H1 (cell line): ENCODE results near the gene PRDM15. TPM values are rescaled to one million over a fixed set of nuclear protein-coding genes. Genes with fewer than 3 reads are reported as not detected.
A peak's percentile ranks its signal among the peaks of the same experiment; 100 is the strongest.

Source experiments
- CTCF ChIA-PET: fragments of 300-600 bp; sonication (Branson Sonifier 250); formaldehyde crosslinking; loops from one replicate; lab custom pipeline; 2021; ENCODE audit not compliant: partially characterized antibody; lab: Charles Lee
- POLR2A ChIA-PET: fragments of 300-600 bp; sonication (Branson Sonifier 250); formaldehyde crosslinking; loops from one replicate; lab custom pipeline; 2021; ENCODE audit warnings: inconsistent platforms; ENCODE audit not compliant: partially characterized antibody; lab: Charles Lee
- DNase-seq, 2 experiments: peaks; one replicate each; pipeline versions ENCODE4 v3.0.0 to v3.0.0-alpha.2; 2010 to 2022; ENCODE audit warnings: low spot score in 2 of 2, low read depth in 1 of 2, mixed read lengths in 1 of 2
- FAIRE-seq: peaks from 2 replicates; lab custom pipeline; 2011; peaks lifted over from hg19 to GRCh38; lab: Jason Lieb, UNC
- H2AFZ ChIP-seq: 2 replicates; pipeline ENCODE4 v1.8.1; 2012; ENCODE audit warnings: low read length, inconsistent platforms
- H2AK5ac ChIP-seq: 2 replicates; pipeline ENCODE4 v1.6.1; 2013; ENCODE audit warnings: low read depth, low read length
- H2BK120ac ChIP-seq: replicated peaks from 2 replicates; pipeline ENCODE3; 2013; ENCODE audit warnings: low read depth, low read length, inconsistent platforms
- H2BK12ac ChIP-seq: 2 replicates; pipeline ENCODE4 v1.6.1; 2013; ENCODE audit warnings: low read depth, low read length
- H2BK15ac ChIP-seq: 2 replicates; pipeline ENCODE4 v1.6.1; 2013; ENCODE audit warnings: low read length
- H2BK20ac ChIP-seq: 2 replicates; pipeline ENCODE4 v1.6.1; 2013; ENCODE audit warnings: low read length
- H2BK5ac ChIP-seq: 2 replicates; pipeline ENCODE4 v1.6.1; 2013; ENCODE audit warnings: low read depth, low read length
- H3K14ac ChIP-seq: 2 replicates; pipeline ENCODE4 v1.6.1; 2013; ENCODE audit warnings: inconsistent platforms; ENCODE audit not compliant: insufficient read length
- H3K18ac ChIP-seq: 2 replicates; pipeline ENCODE4 v1.6.1; 2013; ENCODE audit warnings: low read length; ENCODE audit errors: extremely low read depth
- H3K23ac ChIP-seq: 2 replicates; pipeline ENCODE4 v1.6.1; 2013; ENCODE audit warnings: inconsistent platforms; ENCODE audit not compliant: insufficient read length
- H3K23me2 ChIP-seq: 2 replicates; pipeline ENCODE4 v1.6.1; 2013; ENCODE audit warnings: low read depth, low read length
- H3K27ac ChIP-seq: 2 replicates; pipeline ENCODE4 v1.6.1; 2011; ENCODE audit warnings: low read depth, low read length, inconsistent platforms
- H3K27me3 ChIP-seq, 4 experiments: replicated peaks in 1 of 4; 1 replicate in 1 of 4; 2 replicates in 3 of 4; pipeline versions ENCODE4 v1.6.1 to v1.8.1; 2011 to 2013; ENCODE audit warnings: low read length in 3 of 4, mild to moderate bottlenecking in 3 of 4, inconsistent platforms in 2 of 4, mixed read lengths in 2 of 4, moderate library complexity in 1 of 4; ENCODE audit not compliant: control insufficient read depth in 3 of 4, insufficient read depth in 3 of 4; ENCODE audit errors: extremely low read depth in 1 of 4
- H3K36me3 ChIP-seq, 4 experiments: 2 replicates each; pipeline versions ENCODE4 v1.6.1 to v1.8.1; 2011 to 2013; ENCODE audit warnings: mild to moderate bottlenecking in 4 of 4, low read length in 3 of 4, moderate library complexity in 2 of 4, control low read depth in 1 of 4, inconsistent platforms in 1 of 4; ENCODE audit not compliant: insufficient read depth in 4 of 4, control insufficient read depth in 2 of 4
- H3K4ac ChIP-seq: replicated peaks from 2 replicates; pipeline ENCODE3; 2013; ENCODE audit warnings: low read length, low read depth, mixed read lengths, inconsistent platforms; ENCODE audit not compliant: insufficient read length
- H3K4me1 ChIP-seq, 4 experiments: replicated peaks in 1 of 4; 1 replicate in 1 of 4; 2 replicates in 3 of 4; pipeline versions ENCODE4 v1.6.1 to v1.8.1; 2011 to 2013; ENCODE audit warnings: low read length in 3 of 4, inconsistent platforms in 2 of 4, mixed read lengths in 1 of 4; ENCODE audit not compliant: insufficient read depth in 4 of 4, control insufficient read depth in 3 of 4
- H3K4me2 ChIP-seq, 2 experiments: 2 replicates each; pipeline versions ENCODE4 v1.6.1 to v1.8.1; 2011 to 2013; ENCODE audit warnings: low read depth in 2 of 2, low read length in 2 of 2, control low read depth in 1 of 2, inconsistent platforms in 1 of 2, mild to moderate bottlenecking in 1 of 2; ENCODE audit not compliant: insufficient read depth in 1 of 2
- H3K4me3 ChIP-seq, 4 experiments: fragments of 200-600, 300-600 bp in 1 of 4; sonication (generic), shearing (Covaris generic), sonication (Bioruptor Twin) in 1 of 4; 2 replicates each; pipeline versions ENCODE4 v1.5.1 to v1.8.1; 2011 to 2016; ENCODE audit warnings: low read length in 4 of 4, low read depth in 3 of 4, control low read depth in 2 of 4, inconsistent platforms in 2 of 4, mild to moderate bottlenecking in 2 of 4, mixed read lengths in 1 of 4, moderate library complexity in 1 of 4; ENCODE audit not compliant: insufficient read depth in 2 of 4; ENCODE audit errors: extremely low read depth in 1 of 4
- H3K56ac ChIP-seq: replicated peaks from 2 replicates; pipeline ENCODE3; 2013; ENCODE audit warnings: low read depth, mild to moderate bottlenecking, mixed read lengths, low read length, inconsistent platforms; ENCODE audit not compliant: insufficient read length
- H3K79me1 ChIP-seq: 2 replicates; pipeline ENCODE4 v1.6.1; 2013; ENCODE audit warnings: low read depth, low read length, control low read depth
- H3K79me2 ChIP-seq, 2 experiments: 2 replicates each; pipeline versions ENCODE4 v1.6.1 to v1.8.1; 2012 to 2013; ENCODE audit warnings: low read length in 2 of 2, mild to moderate bottlenecking in 2 of 2, inconsistent platforms in 1 of 2; ENCODE audit not compliant: insufficient read depth in 2 of 2, control insufficient read depth in 1 of 2
- H3K9ac ChIP-seq, 4 experiments: replicated peaks in 1 of 4; 1 replicate in 1 of 4; 2 replicates in 3 of 4; pipeline versions ENCODE4 v1.6.1 to v1.8.1; 2011 to 2013; ENCODE audit warnings: low read depth in 3 of 4, low read length in 3 of 4, control low read depth in 2 of 4, mild to moderate bottlenecking in 2 of 4, moderate library complexity in 2 of 4, inconsistent platforms in 1 of 4; ENCODE audit errors: extremely low read depth in 1 of 4
- H3K9me3 ChIP-seq, 2 experiments: 2 replicates each; pipeline versions ENCODE4 v1.6.1 to v1.8.1; 2012 to 2013; ENCODE audit warnings: mild to moderate bottlenecking in 2 of 2, moderate library complexity in 2 of 2, control low read depth in 1 of 2, inconsistent platforms in 1 of 2, low read depth in 1 of 2, low read length in 1 of 2, mixed read lengths in 1 of 2; ENCODE audit not compliant: insufficient read depth in 2 of 2
- H4K20me1 ChIP-seq, 2 experiments: replicated peaks in 1 of 2; 2 replicates each; pipeline versions ENCODE3 to v1.8.1; 2011 to 2013; ENCODE audit warnings: inconsistent platforms in 2 of 2, low read length in 2 of 2, mild to moderate bottlenecking in 1 of 2; ENCODE audit not compliant: insufficient read depth in 2 of 2, control insufficient read depth in 1 of 2
- H4K5ac ChIP-seq: 2 replicates; pipeline ENCODE4 v1.6.1; 2013; ENCODE audit warnings: low read length, low read depth, mixed read lengths, inconsistent platforms; ENCODE audit not compliant: insufficient read length
- H4K8ac ChIP-seq: 2 replicates; pipeline ENCODE4 v1.8.0; 2013; ENCODE audit warnings: mild to moderate bottlenecking, moderate library complexity, low read length, inconsistent platforms; ENCODE audit not compliant: insufficient read depth; ENCODE audit errors: extremely low read depth
- H4K91ac ChIP-seq: replicated peaks from 2 replicates; pipeline ENCODE3; 2013; ENCODE audit warnings: low read length, mixed read lengths, inconsistent platforms; ENCODE audit not compliant: insufficient read length
- BACH1 ChIP-seq: IDR thresholded peaks from 2 replicates; pipeline ENCODE4 v1.6.1; 2012; ENCODE audit warnings: low read length, improper control_type of control experiment
- CHD1 ChIP-seq: IDR thresholded peaks from 2 replicates; pipeline ENCODE4 v1.6.1; 2012; ENCODE audit warnings: low read depth, low read length, improper control_type of control experiment
- CTBP2 ChIP-seq: IDR thresholded peaks from 2 replicates; pipeline ENCODE4 v1.7.0; 2011; ENCODE audit warnings: borderline replicate concordance, mild to moderate bottlenecking, moderate library complexity, mixed read lengths, low read length; ENCODE audit not compliant: insufficient read depth, insufficient read length
- HDAC6 ChIP-seq: IDR thresholded peaks from one replicate; pipeline ENCODE4 v1.7.1; 2012; ENCODE audit warnings: low read depth, mild to moderate bottlenecking, inconsistent platforms, low read length, moderate library complexity
- MAX ChIP-seq: IDR thresholded peaks from 2 replicates; pipeline ENCODE4 v1.6.1; 2012; ENCODE audit warnings: inconsistent platforms
- POLR2A ChIP-seq, 2 experiments: IDR thresholded peaks; 1 replicate in 1 of 2; 2 replicates in 1 of 2; pipeline ENCODE4 v1.6.1; 2011; ENCODE audit warnings: low read depth in 2 of 2, low read length in 2 of 2, mild to moderate bottlenecking in 2 of 2; ENCODE audit errors: control extremely low read depth in 1 of 2
- SIN3A ChIP-seq, 2 experiments: IDR thresholded peaks in 1 of 2; conservative IDR thresholded peaks in 1 of 2; 2 replicates each; pipeline ENCODE4 v1.6.1; 2011 to 2012; ENCODE audit warnings: low read length in 2 of 2, improper control_type of control experiment in 1 of 2, low read depth in 1 of 2, mild to moderate bottlenecking in 1 of 2
- SIRT6 ChIP-seq: IDR thresholded peaks from one replicate; pipeline ENCODE4 v1.7.1; 2012; ENCODE audit warnings: low read length, inconsistent platforms
- SP4 ChIP-seq: IDR thresholded peaks from 2 replicates; pipeline ENCODE4 v1.6.1; 2012; ENCODE audit warnings: low read length, inconsistent platforms
- YY1 ChIP-seq: IDR thresholded peaks from 2 replicates; pipeline ENCODE4 v1.6.1; 2011; ENCODE audit warnings: low read depth, mild to moderate bottlenecking, low read length
- WGBS, 2 experiments: shearing (Covaris generic) in 1 of 2; methylation state at CpG; one replicate each; pipeline versions ENCODE4 v1.1.6 to v1.1.7; 2013 to 2015; ENCODE audit warnings: low lambda C conversion rate in 2 of 2, mixed read lengths in 2 of 2, inconsistent platforms in 1 of 2, low coverage in 1 of 2, missing lambda C conversion rate in 1 of 2; ENCODE audit not compliant: insufficient replicate concordance in 2 of 2, insufficient coverage in 1 of 2, insufficient read length in 1 of 2; ENCODE audit errors: extremely low coverage in 1 of 2, missing lambda C conversion rate in 1 of 2; 5-methylcytosine and 5-hydroxymethylcytosine counted together
- polyA plus RNA-seq, 7 experiments: library from polyadenylated mRNA; depleted of rRNA in 3 of 7; stranded (reverse) in 5 of 7; unstranded in 2 of 7; fragments of >200 nt in 5 of 7; fragments of 200-250 nt in 2 of 7; gene quantifications; 1 replicate in 5 of 7; 2 replicates in 1 of 7; 4 replicates in 1 of 7; pipeline versions ENCODE4 v1.2.1 to v1.2.3, GENCODE V29; 2011 to 2013; ENCODE audit warnings: missing spikeins in 2 of 7, mixed read lengths in 2 of 7
- total RNA-seq: library from RNA; stranded (reverse); fragmentation: NEBNext Ultra II Directional; extraction: Animal tissue kit (Norgen Biotek cat#: 25700); gene quantifications from 2 replicates; pipeline ENCODE4 v1.2.1, GENCODE V29; 2021
- TF ChIP-seq, protein P1 (sequence below): IDR thresholded peaks from 2 replicates; pipeline ENCODE4 v1.6.1; 2012; ENCODE audit warnings: inconsistent platforms

The PRDM15 gene
- total and polyA plus RNA-seq, 2 of the 8 experiments (the other 6 are each of a cell fraction or from before 2014, with no cell fraction given): 9.7 to 10.5 TPM

DNA sequence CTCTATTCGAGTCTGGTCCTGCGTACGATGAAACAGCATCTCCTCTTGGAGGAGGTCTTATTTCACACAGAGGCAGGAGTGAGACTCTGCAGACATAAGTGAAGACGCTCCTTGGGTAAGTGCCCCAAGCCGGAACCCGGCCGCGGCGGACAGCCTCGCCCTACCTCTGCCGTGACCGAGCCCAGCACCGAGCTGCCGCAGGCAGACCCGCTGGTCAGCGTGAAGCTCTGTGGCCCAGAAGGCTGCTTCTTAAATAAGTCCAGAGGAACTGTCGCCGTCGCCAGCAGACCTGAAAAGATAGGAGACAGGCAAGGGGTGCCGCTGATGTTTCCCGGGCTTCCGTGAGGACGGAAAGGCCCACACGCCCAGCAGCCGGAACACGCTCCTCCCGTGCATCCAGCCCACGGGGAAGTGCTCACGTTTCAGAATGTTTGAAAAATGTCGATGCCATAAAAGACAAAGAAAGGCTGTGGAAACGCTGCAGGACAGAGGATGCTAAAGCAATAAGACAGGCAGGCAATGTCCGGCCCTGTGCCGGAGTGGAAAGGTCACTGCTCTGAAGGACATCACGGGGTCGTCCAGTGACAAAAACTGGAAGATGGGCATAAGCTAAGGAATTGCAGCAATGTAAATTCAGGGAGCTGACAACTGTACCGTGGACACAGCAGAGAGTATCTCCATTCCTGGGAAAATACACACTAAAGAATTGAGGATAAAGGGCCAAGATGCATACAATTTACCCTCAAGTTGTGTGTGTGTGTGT lies 28.5 kb upstream of the PRDM15 start:
- ChIA-PET POLR2A (no interaction called here), CTCF (interaction anchor here (0.8 to 1.1 kb wide), 2 partner anchors 88 to 91 kb away, joined by 3 read pairs; no protein-coding TSS in a partner anchor)
- TF ChIP-seq BACH1 (no peak), MAX (no peak), SIRT6 (no peak), POLR2A (IDR thresholded peaks at IDR 0.05; ENCODE audit: control extremely low read depth in 1 of 2, low read depth in 2 of 2, low read length in 2 of 2) (no peak), SP4 (no peak), HDAC6 (no peak), CHD1 (no peak), SIN3A (conservative IDR thresholded peaks at IDR 0.05 in 1 of 2, IDR thresholded peaks at IDR 0.05 in 1 of 2; ENCODE audit: low read depth in 1 of 2, low read length in 2 of 2) (no peak), CTBP2 (no peak), YY1 (no peak)
- TF ChIP-seq, protein P1, sequence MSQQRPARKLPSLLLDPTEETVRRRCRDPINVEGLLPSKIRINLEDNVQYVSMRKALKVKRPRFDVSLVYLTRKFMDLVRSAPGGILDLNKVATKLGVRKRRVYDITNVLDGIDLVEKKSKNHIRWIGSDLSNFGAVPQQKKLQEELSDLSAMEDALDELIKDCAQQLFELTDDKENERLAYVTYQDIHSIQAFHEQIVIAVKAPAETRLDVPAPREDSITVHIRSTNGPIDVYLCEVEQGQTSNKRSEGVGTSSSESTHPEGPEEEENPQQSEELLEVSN: no peak

More for the DNA sequence above, 28.5 kb upstream of the PRDM15 start:
- Histone ChIP-seq H2BK20ac (no peak overlapping the region), H2BK12ac (no peak overlapping the region), H4K20me1 (no peaks in the 10 kb centered on the region), H3K23ac (peak overlapping the region; percentile 33), H3K4me3 (no peak overlapping the region), H3K27ac (no peak overlapping the region; the same call in 1 of the 2 replicates), H3K4ac (no peak overlapping the region), H2BK120ac (no peak overlapping the region), H3K18ac (no peak overlapping the region), H4K5ac (no peak overlapping the region), H3K79me2 (no peaks in the 10 kb centered on the region), H2BK15ac (no peak overlapping the region), H3K36me3 (no peaks in the 10 kb centered on the region; a peak in 2 of 8 replicates), H2AK5ac (no peak overlapping the region), H3K14ac (no peak overlapping the region), H4K91ac (no peak overlapping the region), H3K4me2 (no peak overlapping the region), H3K4me1 (no peaks in the 10 kb centered on the region; a peak in 1 of 7 replicates), H3K56ac (no peak overlapping the region), H4K8ac (no peak overlapping the region), H3K9me3 (no peaks in the 10 kb centered on the region), H2AFZ (no peak overlapping the region), H3K27me3 (no peaks in the 10 kb centered on the region), H3K9ac (no peak overlapping the region), H2BK5ac (no peak overlapping the region), H3K23me2 (no peaks in the 10 kb centered on the region), H3K79me1 (no peaks in the 10 kb centered on the region)
- WGBS, 2 experiments: 94% methylated on average over 36 of the region's 36 CpGs; no CpG with 5 or more reads in 1 of the 2 experiments
- DNase-seq (no peak), FAIRE-seq (no peak)
